ENCODE results near the gene OLFM2. TPM values are rescaled to one million over a fixed set of nuclear protein-coding genes. Genes with fewer than 3 reads are reported as not detected.

The OLFM2 gene
- total and polyA plus RNA-seq, 9 of the 15 experiments (the other 6 are each of a cell fraction or from before 2014, with no cell fraction given) = 0.10 to 0.33 (median 0.23) TPM; not detected in 4

- TF ChIP-seq, protein P1, sequence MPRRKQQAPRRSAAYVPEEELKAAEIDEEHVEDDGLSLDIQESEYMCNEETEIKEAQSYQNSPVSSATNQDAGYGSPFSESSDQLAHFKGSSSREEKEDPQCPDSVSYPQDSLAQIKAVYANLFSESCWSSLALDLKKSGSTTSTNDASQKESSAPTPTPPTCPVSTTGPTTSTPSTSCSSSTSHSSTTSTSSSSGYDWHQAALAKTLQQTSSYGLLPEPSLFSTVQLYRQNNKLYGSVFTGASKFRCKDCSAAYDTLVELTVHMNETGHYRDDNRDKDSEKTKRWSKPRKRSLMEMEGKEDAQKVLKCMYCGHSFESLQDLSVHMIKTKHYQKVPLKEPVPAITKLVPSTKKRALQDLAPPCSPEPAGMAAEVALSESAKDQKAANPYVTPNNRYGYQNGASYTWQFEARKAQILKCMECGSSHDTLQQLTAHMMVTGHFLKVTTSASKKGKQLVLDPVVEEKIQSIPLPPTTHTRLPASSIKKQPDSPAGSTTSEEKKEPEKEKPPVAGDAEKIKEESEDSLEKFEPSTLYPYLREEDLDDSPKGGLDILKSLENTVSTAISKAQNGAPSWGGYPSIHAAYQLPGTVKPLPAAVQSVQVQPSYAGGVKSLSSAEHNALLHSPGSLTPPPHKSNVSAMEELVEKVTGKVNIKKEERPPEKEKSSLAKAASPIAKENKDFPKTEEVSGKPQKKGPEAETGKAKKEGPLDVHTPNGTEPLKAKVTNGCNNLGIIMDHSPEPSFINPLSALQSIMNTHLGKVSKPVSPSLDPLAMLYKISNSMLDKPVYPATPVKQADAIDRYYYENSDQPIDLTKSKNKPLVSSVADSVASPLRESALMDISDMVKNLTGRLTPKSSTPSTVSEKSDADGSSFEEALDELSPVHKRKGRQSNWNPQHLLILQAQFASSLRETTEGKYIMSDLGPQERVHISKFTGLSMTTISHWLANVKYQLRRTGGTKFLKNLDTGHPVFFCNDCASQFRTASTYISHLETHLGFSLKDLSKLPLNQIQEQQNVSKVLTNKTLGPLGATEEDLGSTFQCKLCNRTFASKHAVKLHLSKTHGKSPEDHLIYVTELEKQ (CRISPR knock-in tag; IDR thresholded peaks at IDR 0.05) = no peak
- TF ChIP-seq DNMT1 (IDR thresholded peaks at IDR 0.05) = no peak
- TF ChIP-seq ZNF561 (CRISPR knock-in tag; conservative IDR thresholded peaks at IDR 0.05) = no peak
- no peak for TF ChIP-seq RBM14 (IDR thresholded peaks at IDR 0.05; ENCODE audit: borderline replicate concordance, insufficient read depth, low read depth, low read length)
- TF ChIP-seq ZNF253 (CRISPR knock-in tag; conservative IDR thresholded peaks at IDR 0.05) = no peak
- peak; percentile 92 for TF ChIP-seq NFE2 (IDR thresholded peaks at IDR 0.05; ENCODE audit: low read depth)
- no peak for TF ChIP-seq ASH1L (IDR thresholded peaks at IDR 0.05; ENCODE audit: borderline replicate concordance, low read depth, partially characterized antibody)
- TF ChIP-seq PHB2 (IDR thresholded peaks at IDR 0.05; ENCODE audit: low read depth) = no peak
- TF ChIP-seq CEBPG (CRISPR knock-in tag; IDR thresholded peaks at IDR 0.05) = no peak
- TF ChIP-seq CEBPG (tag; conservative IDR thresholded peaks at IDR 0.05 in 1 of 2, IDR thresholded peaks at IDR 0.05 in 1 of 2) = no peak
- TF ChIP-seq MLX (CRISPR knock-in tag; conservative IDR thresholded peaks at IDR 0.05) = no peak
- TF ChIP-seq GABPA (tag; conservative IDR thresholded peaks at IDR 0.05; ENCODE audit: low read depth) = no peak; the same call in 1 of the 2 replicates
- TF ChIP-seq HDAC3 (IDR thresholded peaks at IDR 0.05; ENCODE audit: borderline replicate concordance, partially characterized antibody) = peak; percentile 39
- TF ChIP-seq, protein P2, sequence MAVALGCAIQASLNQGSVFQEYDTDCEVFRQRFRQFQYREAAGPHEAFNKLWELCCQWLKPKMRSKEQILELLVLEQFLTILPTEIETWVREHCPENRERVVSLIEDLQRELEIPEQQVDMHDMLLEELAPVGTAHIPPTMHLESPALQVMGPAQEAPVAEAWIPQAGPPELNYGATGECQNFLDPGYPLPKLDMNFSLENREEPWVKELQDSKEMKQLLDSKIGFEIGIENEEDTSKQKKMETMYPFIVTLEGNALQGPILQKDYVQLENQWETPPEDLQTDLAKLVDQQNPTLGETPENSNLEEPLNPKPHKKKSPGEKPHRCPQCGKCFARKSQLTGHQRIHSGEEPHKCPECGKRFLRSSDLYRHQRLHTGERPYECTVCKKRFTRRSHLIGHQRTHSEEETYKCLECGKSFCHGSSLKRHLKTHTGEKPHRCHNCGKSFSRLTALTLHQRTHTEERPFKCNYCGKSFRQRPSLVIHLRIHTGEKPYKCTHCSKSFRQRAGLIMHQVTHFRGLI (CRISPR knock-in tag; IDR thresholded peaks at IDR 0.05) = no peak
- TF ChIP-seq PCBP1 (IDR thresholded peaks at IDR 0.05; ENCODE audit: low read depth, low read length, poor library complexity, severe bottlenecking) = peak; percentile 31
- no peak for TF ChIP-seq GABPB2 (CRISPR knock-in tag; conservative IDR thresholded peaks at IDR 0.05)
- TF ChIP-seq ZEB2 (IDR thresholded peaks at IDR 0.05) = no peak
- no peak for TF ChIP-seq NR2C2 (CRISPR knock-in tag; IDR thresholded peaks at IDR 0.05)
- TF ChIP-seq NR2C2 (tag; IDR thresholded peaks at IDR 0.05) = no peak
These were observed 21.8 kb downstream of the OLFM2 start (continued) for GRCh38 chr19:9914315-9915207.
